HepG2 (cell line): ENCODE measurements around the gene DMPK. TPM values are rescaled to one million over a fixed set of nuclear protein-coding genes. Genes with fewer than 3 reads are reported as not detected.
A peak's percentile ranks its signal among the peaks of the same experiment; 100 is the strongest.

Experiments
- ATF3 ChIP-seq: sonication (generic); formaldehyde crosslinking; IDR thresholded peaks from 2 replicates; pipeline ENCODE4 v1.4.0; 2020; ENCODE audit warnings: missing genetic modification reagents
- DNMT3B ChIP-seq: conservative IDR thresholded peaks from 2 replicates; pipeline ENCODE4 v1.6.1; 2016; ENCODE audit warnings: missing biosample characterization, control low read depth
- ELF1 ChIP-seq: sonication (generic); formaldehyde crosslinking; IDR thresholded peaks from 2 replicates; pipeline ENCODE4 v1.4.0; 2020; ENCODE audit warnings: missing genetic modification reagents
- HMGA1 ChIP-seq: sonication (generic); formaldehyde crosslinking; conservative IDR thresholded peaks from 2 replicates; pipeline ENCODE4 v1.4.0; 2020; ENCODE audit warnings: missing genetic modification reagents
- MED13 ChIP-seq: sonication (generic); formaldehyde crosslinking; IDR thresholded peaks from 2 replicates; pipeline ENCODE4 v1.5.0; 2020; ENCODE audit warnings: missing genetic modification reagents
- PITX1 ChIP-seq: sonication (generic); formaldehyde crosslinking; IDR thresholded peaks from 2 replicates; pipeline ENCODE4 v1.5.1; 2020; ENCODE audit warnings: mild to moderate bottlenecking, missing genetic modification reagents
- PREB ChIP-seq: sonication (generic); formaldehyde crosslinking; IDR thresholded peaks from 2 replicates; pipeline ENCODE4 v1.4.0; 2020; ENCODE audit warnings: missing genetic modification reagents
- SKI ChIP-seq: fragments of 450-650 bp; IDR thresholded peaks from one replicate; pipeline ENCODE4 v1.6.1; 2018; ENCODE audit warnings: mild to moderate bottlenecking; ENCODE audit not compliant: partially characterized antibody
- TFDP1 ChIP-seq: IDR thresholded peaks from 2 replicates; pipeline ENCODE4 v1.6.1; 2016; ENCODE audit warnings: missing compliant biosample characterization, missing genetic modification reagents, borderline replicate concordance
- THAP11 ChIP-seq: IDR thresholded peaks from 2 replicates; pipeline ENCODE4 v1.6.1; 2016; ENCODE audit warnings: missing biosample characterization, missing genetic modification reagents
- TRAFD1 ChIP-seq: sonication (generic); formaldehyde crosslinking; IDR thresholded peaks from 2 replicates; pipeline ENCODE4 v1.5.1; 2020; ENCODE audit warnings: missing genetic modification reagents, mild to moderate bottlenecking, borderline replicate concordance
- ZFP1 ChIP-seq: IDR thresholded peaks from 2 replicates; pipeline ENCODE4 v1.6.1; 2016
- ZGPAT ChIP-seq: IDR thresholded peaks from 2 replicates; pipeline ENCODE4 v1.6.1; 2016; ENCODE audit warnings: mild to moderate bottlenecking
- ZNF180 ChIP-seq: sonication (generic); formaldehyde crosslinking; IDR thresholded peaks from 2 replicates; pipeline ENCODE4 v1.4.0; 2020; ENCODE audit warnings: low read depth, missing genetic modification reagents, borderline replicate concordance
- ZNF3 ChIP-seq: IDR thresholded peaks from 2 replicates; pipeline ENCODE4 v1.7.0; 2017; ENCODE audit warnings: inconsistent platforms
- ZNF709 ChIP-seq: sonication (generic); formaldehyde crosslinking; IDR thresholded peaks from 2 replicates; pipeline ENCODE4 v1.5.0; 2020; ENCODE audit warnings: mild to moderate bottlenecking, missing genetic modification reagents
- ZNF720 ChIP-seq: sonication (generic); formaldehyde crosslinking; IDR thresholded peaks from 2 replicates; pipeline ENCODE4 v1.4.0; 2020; ENCODE audit warnings: missing genetic modification reagents
- ZNF790 ChIP-seq: sonication (generic); formaldehyde crosslinking; IDR thresholded peaks from 2 replicates; pipeline ENCODE4 v1.8.0; 2022; ENCODE audit warnings: missing genetic modification reagents, mild to moderate bottlenecking, borderline replicate concordance
- polyA plus RNA-seq, 8 experiments: library from polyadenylated mRNA; depleted of rRNA in 3 of 8; stranded (reverse) in 7 of 8; unstranded in 1 of 8; fragments of >200 nt; fragmentation: Illumina TruSeq in 4 of 8; extraction: Trizol in 4 of 8; gene quantifications; 2 replicates each; pipeline versions ENCODE4 v1.2.1 to v1.2.3, GENCODE V29; 2011 to 2016; ENCODE audit warnings: low read depth in 4 of 8, missing spikeins in 1 of 8, mixed read lengths in 1 of 8; ENCODE audit not compliant: insufficient read depth in 1 of 8
- total RNA-seq, 5 experiments: library from RNA; depleted of rRNA; stranded (reverse); fragments of >200 nt; fragmentation: Illumina TruSeq; extraction: Trizol; gene quantifications; 2 replicates each; pipeline ENCODE4 v1.2.3, GENCODE V29; 2016; ENCODE audit warnings: low read depth in 1 of 5

The DMPK gene
- total and polyA plus RNA-seq, 2 of the 13 experiments (the other 11 are each of a cell fraction or from before 2014, with no cell fraction given) = 5.3 to 8.8 TPM

- TF ChIP-seq SKI = no peak
- no peak for TF ChIP-seq TRAFD1 (CRISPR knock-in tag)
- TF ChIP-seq ZGPAT (CRISPR knock-in tag) = peak; percentile 92
- TF ChIP-seq ZNF3 (CRISPR knock-in tag) = no peak
- no peak for TF ChIP-seq ATF3 (CRISPR knock-in tag)
- TF ChIP-seq ZNF790 (CRISPR knock-in tag) = peak; percentile 63; the same call in 1 of the 2 replicates
- peak; percentile 80 for TF ChIP-seq THAP11
- TF ChIP-seq TFDP1 (CRISPR knock-in tag) = peak; percentile 58; the same call in 1 of the 2 replicates
- 0 out of 2 replicates have a peak, but pooled peaks have one; percentile 26 for TF ChIP-seq DNMT3B (CRISPR knock-in tag)
- no peak; the same call in 1 of the 2 replicates for TF ChIP-seq ELF1 (CRISPR knock-in tag)
- TF ChIP-seq PITX1 (CRISPR knock-in tag) = peak; percentile 77; the same call in 1 of the 2 replicates
- no peak for TF ChIP-seq ZNF180 (CRISPR knock-in tag)
- TF ChIP-seq ZFP1 (CRISPR knock-in tag) = peak; percentile 87
- TF ChIP-seq PREB = 0 out of 2 replicates have a peak, but pooled peaks have one; percentile 60
- no peak for TF ChIP-seq ZNF720 (CRISPR knock-in tag)
- TF ChIP-seq MED13 (CRISPR knock-in tag) = 0 out of 2 replicates have a peak, but pooled peaks have one; percentile 37
- peak; percentile 83 for TF ChIP-seq ZNF709 (CRISPR knock-in tag)
- TF ChIP-seq HMGA1 = no peak
These were observed 11.8 kb downstream of the DMPK start (continued) for GRCh38 chr19:45770192-45771101.
